Neural crest cell (in vitro differentiated cells): ENCODE results near the gene COL9A2. TPM values are rescaled to one million over a fixed set of nuclear protein-coding genes. Genes with fewer than 3 reads are reported as not detected.

Experiments
- DNase-seq: peaks from one replicate; pipeline ENCODE4 v3.0.0; 2021; ENCODE audit warnings: low read depth, mixed read lengths, low spot score
- H3K27ac Mint-ChIP-seq: one replicate; pipeline ENCODE4 v1.8.0; 2021; ENCODE audit warnings: mild to moderate bottlenecking, mixed read lengths; ENCODE audit not compliant: unreplicated experiment
- H3K27me3 Mint-ChIP-seq: 2 replicates; pipeline ENCODE4 v1.8.0; 2021; ENCODE audit warnings: low read depth, mild to moderate bottlenecking, mixed read lengths
- H3K36me3 Mint-ChIP-seq: 2 replicates; pipeline ENCODE4 v1.8.0; 2021; ENCODE audit warnings: low read depth, mild to moderate bottlenecking, mixed read lengths
- H3K4me1 Mint-ChIP-seq: 2 replicates; pipeline ENCODE4 v1.8.0; 2021; ENCODE audit warnings: mixed read lengths
- H3K4me3 Mint-ChIP-seq: one replicate; pipeline ENCODE4 v1.8.0; 2021; ENCODE audit warnings: mild to moderate bottlenecking, mixed read lengths
- H3K9me3 Mint-ChIP-seq: 2 replicates; pipeline ENCODE4 v1.8.0; 2021; ENCODE audit warnings: mixed read lengths
- total RNA-seq: library from RNA; stranded (reverse); gene quantifications from 2 replicates; pipeline ENCODE4 v1.2.1, GENCODE V29; 2021
- TF ChIP-seq, protein P1 (sequence below): fragments of 200-600 bp; sonication (generic); conservative IDR thresholded peaks from 2 replicates; pipeline ENCODE4 v1.5.0; 2021; ENCODE audit warnings: antibody characterized with exemption, mild to moderate bottlenecking

The COL9A2 gene
- total RNA-seq, 1 donor from 2014 or later: 9.0 TPM

- H3K36me3 Mint-ChIP-seq: no peaks in the 10 kb centered on the region
- peaks cover 42% of the 10 kb centered on the region for H3K27me3 Mint-ChIP-seq
- peaks cover 31% of the 10 kb centered on the region for H3K4me1 Mint-ChIP-seq
- H3K4me3 Mint-ChIP-seq: peak overlapping the region; percentile 88
- DNase-seq: no peak
- peak overlapping the region; percentile 96 for H3K27ac Mint-ChIP-seq
- TF ChIP-seq, protein P1, sequence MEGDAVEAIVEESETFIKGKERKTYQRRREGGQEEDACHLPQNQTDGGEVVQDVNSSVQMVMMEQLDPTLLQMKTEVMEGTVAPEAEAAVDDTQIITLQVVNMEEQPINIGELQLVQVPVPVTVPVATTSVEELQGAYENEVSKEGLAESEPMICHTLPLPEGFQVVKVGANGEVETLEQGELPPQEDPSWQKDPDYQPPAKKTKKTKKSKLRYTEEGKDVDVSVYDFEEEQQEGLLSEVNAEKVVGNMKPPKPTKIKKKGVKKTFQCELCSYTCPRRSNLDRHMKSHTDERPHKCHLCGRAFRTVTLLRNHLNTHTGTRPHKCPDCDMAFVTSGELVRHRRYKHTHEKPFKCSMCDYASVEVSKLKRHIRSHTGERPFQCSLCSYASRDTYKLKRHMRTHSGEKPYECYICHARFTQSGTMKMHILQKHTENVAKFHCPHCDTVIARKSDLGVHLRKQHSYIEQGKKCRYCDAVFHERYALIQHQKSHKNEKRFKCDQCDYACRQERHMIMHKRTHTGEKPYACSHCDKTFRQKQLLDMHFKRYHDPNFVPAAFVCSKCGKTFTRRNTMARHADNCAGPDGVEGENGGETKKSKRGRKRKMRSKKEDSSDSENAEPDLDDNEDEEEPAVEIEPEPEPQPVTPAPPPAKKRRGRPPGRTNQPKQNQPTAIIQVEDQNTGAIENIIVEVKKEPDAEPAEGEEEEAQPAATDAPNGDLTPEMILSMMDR: no peak
- H3K9me3 Mint-ChIP-seq: no peaks in the 10 kb centered on the region
Measured at GRCh38 chr1:40313958-40314720, 2.9 kb downstream of the COL9A2 start.

DNA sequence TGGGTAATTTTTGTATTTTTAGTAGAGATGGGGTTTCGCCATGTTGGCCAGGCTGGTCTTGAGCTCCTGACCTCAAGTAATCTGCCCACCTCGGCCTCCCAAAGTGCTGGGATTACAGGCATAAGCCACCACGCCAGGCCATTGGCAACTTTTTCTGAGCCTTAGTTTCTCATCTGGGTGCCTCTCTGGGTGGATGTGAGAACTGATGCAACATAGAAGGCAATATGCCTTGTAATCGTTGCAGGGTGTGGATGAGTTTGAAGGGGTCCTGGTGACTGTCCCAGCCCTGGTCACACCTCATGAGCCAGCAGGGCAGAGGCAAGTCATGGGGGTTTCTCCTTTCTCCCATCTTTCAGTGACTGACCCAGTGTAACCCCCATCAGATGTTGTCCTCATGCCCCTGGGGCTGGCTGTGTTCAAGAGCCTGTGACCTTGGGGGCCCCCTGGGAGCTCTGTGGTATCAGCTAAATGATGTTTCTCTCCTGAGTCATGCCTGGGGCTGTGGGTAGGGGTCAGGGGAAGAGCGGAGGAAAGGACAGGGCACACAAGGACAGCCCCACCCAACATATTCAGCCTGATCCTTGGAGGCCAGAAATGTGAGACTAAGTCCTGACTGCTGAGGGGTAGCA lies 3.6 kb downstream of the COL9A2 start:
- TF ChIP-seq, protein P1: no peak
- no peak overlapping the region for H3K4me3 Mint-ChIP-seq
- H3K4me1 Mint-ChIP-seq: peaks cover 31% of the 10 kb centered on the region
- DNase-seq: no peak
- H3K9me3 Mint-ChIP-seq: no peaks in the 10 kb centered on the region
- H3K27ac Mint-ChIP-seq: no peak overlapping the region
- peaks cover 35% of the 10 kb centered on the region for H3K27me3 Mint-ChIP-seq
- no peaks in the 10 kb centered on the region for H3K36me3 Mint-ChIP-seq

DNA sequence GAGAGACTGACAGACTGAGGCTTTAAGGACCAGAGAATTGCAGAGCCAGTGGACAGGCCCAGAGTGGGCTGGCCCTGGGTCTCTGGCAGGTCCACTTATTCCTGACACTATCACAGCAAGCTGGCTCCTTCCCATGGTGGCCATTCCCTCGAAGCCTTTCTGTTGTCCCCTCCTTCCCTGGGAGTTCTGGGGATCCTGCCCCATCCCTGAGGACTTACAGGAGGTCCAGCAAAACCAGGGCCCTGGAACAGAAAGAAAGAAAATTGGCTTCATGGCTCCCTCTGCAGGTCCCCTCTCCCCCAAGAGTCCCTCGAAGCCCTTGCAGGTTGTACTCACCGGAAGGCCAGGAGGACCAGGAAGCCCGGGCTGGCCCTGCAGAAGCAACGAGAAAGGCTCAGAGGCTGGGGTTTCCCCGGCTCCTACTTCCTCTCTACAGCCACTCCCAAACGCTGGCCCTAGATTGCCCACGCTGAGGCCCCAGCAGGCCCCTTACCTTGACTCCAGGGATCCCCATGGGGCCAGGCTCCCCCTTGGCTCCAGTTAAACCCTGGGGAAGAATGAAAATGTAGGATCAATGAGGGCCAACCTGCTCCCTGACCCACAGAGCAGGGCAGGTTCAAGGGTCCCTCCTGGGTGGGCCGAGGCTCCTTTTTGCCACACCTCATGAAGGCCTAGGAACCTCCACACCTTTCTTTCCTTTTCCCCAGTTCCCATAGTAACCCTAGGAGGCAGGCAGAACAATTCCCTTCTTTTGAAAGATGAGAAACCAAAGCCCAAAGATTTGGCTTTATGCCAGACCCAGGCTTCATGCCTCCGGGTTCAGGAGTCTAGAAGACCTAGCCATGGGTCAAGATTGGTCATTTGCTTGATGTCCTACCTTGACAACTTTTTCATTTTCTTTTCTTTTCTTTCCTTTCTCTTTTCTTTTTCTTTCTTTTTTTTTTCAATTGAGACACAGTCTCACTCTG lies 4.6 kb downstream of the COL9A2 start:
- no peak overlapping the region for H3K4me3 Mint-ChIP-seq

GRCh38 chr1:40311692-40312091 lies 5.4 kb downstream of the COL9A2 start:
- Mint-ChIP-seq H3K36me3 (no peaks in the 10 kb centered on the region), H3K4me3 (no peak overlapping the region), H3K27me3 (peaks cover 21% of the 10 kb centered on the region)

More for the DNA sequence above, 4.6 kb downstream of the COL9A2 start:
- H3K4me1 Mint-ChIP-seq: peaks cover 25% of the 10 kb centered on the region
- TF ChIP-seq, protein P1: no peak
- DNase-seq: no peak
- H3K27ac Mint-ChIP-seq: peak overlapping the region; percentile 43
- H3K27me3 Mint-ChIP-seq: peaks cover 27% of the 10 kb centered on the region
- no peaks in the 10 kb centered on the region for H3K36me3 Mint-ChIP-seq
- no peaks in the 10 kb centered on the region for H3K9me3 Mint-ChIP-seq

More at GRCh38 chr1:40311692-40312091, 5.4 kb downstream of the COL9A2 start:
- H3K4me1 Mint-ChIP-seq: peaks cover 24% of the 10 kb centered on the region
- TF ChIP-seq, protein P1: no peak
- no peak overlapping the region for H3K27ac Mint-ChIP-seq
- no peaks in the 10 kb centered on the region for H3K9me3 Mint-ChIP-seq
- DNase-seq: no peak
